ENCODE measurements around the gene CCN5. TPM values are rescaled to one million over a fixed set of nuclear protein-coding genes. Genes with fewer than 3 reads are reported as not detected.

CCN5 gene
- total and polyA plus RNA-seq, 2 of the 13 experiments (the other 11 are each of a cell fraction or from before 2014, with no cell fraction given), result 0.12 TPM; not detected in 1

- TF ChIP-seq, protein P1, sequence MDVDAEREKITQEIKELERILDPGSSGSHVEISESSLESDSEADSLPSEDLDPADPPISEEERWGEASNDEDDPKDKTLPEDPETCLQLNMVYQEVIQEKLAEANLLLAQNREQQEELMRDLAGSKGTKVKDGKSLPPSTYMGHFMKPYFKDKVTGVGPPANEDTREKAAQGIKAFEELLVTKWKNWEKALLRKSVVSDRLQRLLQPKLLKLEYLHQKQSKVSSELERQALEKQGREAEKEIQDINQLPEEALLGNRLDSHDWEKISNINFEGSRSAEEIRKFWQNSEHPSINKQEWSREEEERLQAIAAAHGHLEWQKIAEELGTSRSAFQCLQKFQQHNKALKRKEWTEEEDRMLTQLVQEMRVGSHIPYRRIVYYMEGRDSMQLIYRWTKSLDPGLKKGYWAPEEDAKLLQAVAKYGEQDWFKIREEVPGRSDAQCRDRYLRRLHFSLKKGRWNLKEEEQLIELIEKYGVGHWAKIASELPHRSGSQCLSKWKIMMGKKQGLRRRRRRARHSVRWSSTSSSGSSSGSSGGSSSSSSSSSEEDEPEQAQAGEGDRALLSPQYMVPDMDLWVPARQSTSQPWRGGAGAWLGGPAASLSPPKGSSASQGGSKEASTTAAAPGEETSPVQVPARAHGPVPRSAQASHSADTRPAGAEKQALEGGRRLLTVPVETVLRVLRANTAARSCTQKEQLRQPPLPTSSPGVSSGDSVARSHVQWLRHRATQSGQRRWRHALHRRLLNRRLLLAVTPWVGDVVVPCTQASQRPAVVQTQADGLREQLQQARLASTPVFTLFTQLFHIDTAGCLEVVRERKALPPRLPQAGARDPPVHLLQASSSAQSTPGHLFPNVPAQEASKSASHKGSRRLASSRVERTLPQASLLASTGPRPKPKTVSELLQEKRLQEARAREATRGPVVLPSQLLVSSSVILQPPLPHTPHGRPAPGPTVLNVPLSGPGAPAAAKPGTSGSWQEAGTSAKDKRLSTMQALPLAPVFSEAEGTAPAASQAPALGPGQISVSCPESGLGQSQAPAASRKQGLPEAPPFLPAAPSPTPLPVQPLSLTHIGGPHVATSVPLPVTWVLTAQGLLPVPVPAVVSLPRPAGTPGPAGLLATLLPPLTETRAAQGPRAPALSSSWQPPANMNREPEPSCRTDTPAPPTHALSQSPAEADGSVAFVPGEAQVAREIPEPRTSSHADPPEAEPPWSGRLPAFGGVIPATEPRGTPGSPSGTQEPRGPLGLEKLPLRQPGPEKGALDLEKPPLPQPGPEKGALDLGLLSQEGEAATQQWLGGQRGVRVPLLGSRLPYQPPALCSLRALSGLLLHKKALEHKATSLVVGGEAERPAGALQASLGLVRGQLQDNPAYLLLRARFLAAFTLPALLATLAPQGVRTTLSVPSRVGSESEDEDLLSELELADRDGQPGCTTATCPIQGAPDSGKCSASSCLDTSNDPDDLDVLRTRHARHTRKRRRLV (CRISPR knock-in tag; IDR thresholded peaks at IDR 0.05), result no peak
- TF ChIP-seq MAFG (CRISPR knock-in tag; IDR thresholded peaks at IDR 0.05), result no peak
- 0 out of 2 replicates have a peak, but pooled peaks have one; percentile 41 for TF ChIP-seq HIC2 (CRISPR knock-in tag; IDR thresholded peaks at IDR 0.05; ENCODE audit: low read depth)
- no peak for TF ChIP-seq ZNF761 (CRISPR knock-in tag; conservative IDR thresholded peaks at IDR 0.05)
- TF ChIP-seq MED8 (CRISPR knock-in tag; IDR thresholded peaks at IDR 0.05; ENCODE audit: insufficient replicate concordance), result no peak
- no peak for TF ChIP-seq ZNF652 (CRISPR knock-in tag; IDR thresholded peaks at IDR 0.05; ENCODE audit: borderline replicate concordance, low read depth)
- peak; percentile 93 for TF ChIP-seq MNT (IDR thresholded peaks at IDR 0.05)
- TF ChIP-seq HNRNPL (IDR thresholded peaks at IDR 0.05; ENCODE audit: low read depth, low read length), result no peak
- TF ChIP-seq, protein P2, sequence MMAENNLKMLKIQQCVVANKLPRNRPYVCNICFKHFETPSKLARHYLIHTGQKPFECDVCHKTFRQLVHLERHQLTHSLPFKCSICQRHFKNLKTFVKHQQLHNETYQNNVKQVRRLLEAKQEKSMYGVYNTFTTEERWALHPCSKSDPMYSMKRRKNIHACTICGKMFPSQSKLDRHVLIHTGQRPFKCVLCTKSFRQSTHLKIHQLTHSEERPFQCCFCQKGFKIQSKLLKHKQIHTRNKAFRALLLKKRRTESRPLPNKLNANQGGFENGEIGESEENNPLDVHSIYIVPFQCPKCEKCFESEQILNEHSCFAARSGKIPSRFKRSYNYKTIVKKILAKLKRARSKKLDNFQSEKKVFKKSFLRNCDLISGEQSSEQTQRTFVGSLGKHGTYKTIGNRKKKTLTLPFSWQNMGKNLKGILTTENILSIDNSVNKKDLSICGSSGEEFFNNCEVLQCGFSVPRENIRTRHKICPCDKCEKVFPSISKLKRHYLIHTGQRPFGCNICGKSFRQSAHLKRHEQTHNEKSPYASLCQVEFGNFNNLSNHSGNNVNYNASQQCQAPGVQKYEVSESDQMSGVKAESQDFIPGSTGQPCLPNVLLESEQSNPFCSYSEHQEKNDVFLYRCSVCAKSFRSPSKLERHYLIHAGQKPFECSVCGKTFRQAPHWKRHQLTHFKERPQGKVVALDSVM (CRISPR knock-in tag; IDR thresholded peaks at IDR 0.05), result no peak
- no peak for TF ChIP-seq HNRNPH1 (optimal IDR thresholded peaks at IDR 0.05; ENCODE audit: low read depth, low read length)
- TF ChIP-seq ESRRA (CRISPR knock-in tag; IDR thresholded peaks at IDR 0.05; ENCODE audit: low read depth), result no peak
- TF ChIP-seq EZH2 (conservative IDR thresholded peaks at IDR 0.05; ENCODE audit: low read depth, low read length), result no peak
- peak; percentile 60; the same call in 1 of the 2 replicates for TF ChIP-seq ZNF441 (CRISPR knock-in tag; IDR thresholded peaks at IDR 0.05; ENCODE audit: borderline replicate concordance)
- TF ChIP-seq ZNF772 (CRISPR knock-in tag; IDR thresholded peaks at IDR 0.05), result peak; percentile 56; the same call in 1 of the 2 replicates
- peak; percentile 5; the same call in 1 of the 2 replicates for TF ChIP-seq USF2 (IDR thresholded peaks at IDR 0.05; ENCODE audit: low read depth, low read length)
- no peak for TF ChIP-seq USF2 (CRISPR knock-in tag; IDR thresholded peaks at IDR 0.05; ENCODE audit: borderline replicate concordance)
- TF ChIP-seq ZKSCAN5 (CRISPR knock-in tag; IDR thresholded peaks at IDR 0.05), result no peak
These were observed 22.2 kb upstream of the CCN5 start (continued) for GRCh38 chr20:44692932-44693480.
